ENCODE measurements around the gene SDHA.

- TF ChIP-seq CTCF (IDR thresholded peaks at IDR 0.05), result no peak
- no peak for TF ChIP-seq POLR2A (IDR thresholded peaks at IDR 0.05)
Measured at GRCh38 chr5:225334-225733, 7.2 kb downstream of the SDHA start.

Data from heart left ventricle (tissue), 13 donors.